ENCODE results near the gene RNF157.
A peak's percentile ranks its signal among the peaks of the same experiment; 100 is the strongest.
"Not testable (repeated sequence)": the region's sequence is repeated elsewhere in the genome, so short reads cannot be mapped to it uniquely, and the experiment has no call there.

Gene RNF157

GRCh38 chr17:76270127-76270592 lies 29.9 kb upstream of the RNF157 start:
- no peak for DNase-seq

- no peak for DNase-seq
Observed at GRCh38 chr17:76268991-76269981, 29.0 kb upstream of the RNF157 start.

GRCh38 chr17:76268015-76268749 lies 27.9 kb upstream of the RNF157 start:
- peak; percentile 84 for DNase-seq

- not testable (repeated sequence) for DNase-seq
Observed at GRCh38 chr17:76267581-76268001, 27.3 kb upstream of the RNF157 start.

- no peak for DNase-seq
Observed at GRCh38 chr17:76267051-76267576, 26.8 kb upstream of the RNF157 start.

GRCh38 chr17:76266244-76266938 lies 26.1 kb upstream of the RNF157 start:
- DNase-seq = peak; percentile 54

GRCh38 chr17:76265624-76266243 lies 25.4 kb upstream of the RNF157 start:
- peak; percentile 51 for DNase-seq

- peak; percentile 100 for DNase-seq
Observed at GRCh38 chr17:76264755-76265623, 24.7 kb upstream of the RNF157 start, which contains the start of gene UBALD2. UBALD2 (plus strand) TSS chr17:76265348; CDS start chr17:76265506, 158 bp downstream.

GRCh38 chr17:76264425-76264754 lies 24.1 kb upstream of the RNF157 start:
- no peak for DNase-seq

GRCh38 chr17:76263896-76264295 lies 23.6 kb upstream of the RNF157 start:
- DNase-seq = no peak

GRCh38 chr17:76262732-76263344 lies 22.5 kb upstream of the RNF157 start:
- no peak for DNase-seq

GRCh38 chr17:76261421-76262215 lies 21.3 kb upstream of the RNF157 start:
- peak; percentile 35 for DNase-seq

- no peak for DNase-seq
Observed at GRCh38 chr17:76260669-76261068, 20.4 kb upstream of the RNF157 start.

- no peak for DNase-seq
Observed at GRCh38 chr17:76260220-76260619, 19.9 kb upstream of the RNF157 start.

GRCh38 chr17:76256430-76257050 lies 16.2 kb upstream of the RNF157 start:
- not testable (repeated sequence) for DNase-seq

GRCh38 chr17:76255801-76256429 lies 15.6 kb upstream of the RNF157 start:
- DNase-seq = no peak

- no peak for DNase-seq
Observed at GRCh38 chr17:76254275-76254674, 14.0 kb upstream of the RNF157 start.

GRCh38 chr17:76253841-76254240 lies 13.5 kb upstream of the RNF157 start:
- DNase-seq = no peak
